ENCODE data around the gene CDK14. TPM values are rescaled to one million over a fixed set of nuclear protein-coding genes. Genes with fewer than 3 reads are reported as not detected.

Gene CDK14
- total and polyA plus RNA-seq, 2 donors (not counting 1 experiment from before 2014, with no cell fraction given) = 23.6 to 41.1 TPM

DNA sequence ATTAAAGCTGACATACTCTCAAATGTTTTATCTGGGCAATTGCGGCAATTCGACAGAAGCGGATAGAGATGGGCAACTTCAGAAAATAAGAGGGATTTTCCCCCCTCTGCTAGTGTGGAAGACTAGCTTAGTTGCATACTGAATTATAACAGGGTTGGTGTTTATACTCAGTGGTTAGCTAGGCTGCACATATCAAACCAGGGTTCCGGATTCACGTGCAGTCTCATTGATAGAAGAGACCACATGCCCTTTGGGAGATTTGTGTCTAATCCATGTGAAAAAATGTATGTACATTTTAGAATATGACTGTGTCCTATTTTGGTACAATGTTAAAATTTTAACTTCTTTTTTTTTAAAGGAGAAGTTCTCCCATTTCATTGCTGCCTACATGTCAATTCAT is 531.2 kb downstream of the CDK14 start:
- Histone ChIP-seq H3K4me3 (replicated peaks in 1 of 4; ENCODE audit: control extremely low read depth in 1 of 4, insufficient read depth in 1 of 4, low read depth in 3 of 4, low read length in 4 of 4) (no peak overlapping the region), H4K20me1 (ENCODE audit: control insufficient read depth, extremely low read depth, insufficient read depth, low read length) (no peaks in the 10 kb centered on the region), H3K36me3 (ENCODE audit: control insufficient read depth, insufficient read depth, low read length) (no peaks in the 10 kb centered on the region), H2AFZ (ENCODE audit: low read length) (no peak overlapping the region), H3K4me1 (ENCODE audit: control insufficient read depth, extremely low read depth, insufficient read depth, low read length) (no peaks in the 10 kb centered on the region), H3K27me3 (ENCODE audit: control insufficient read depth, insufficient read depth, low read length) (no peaks in the 10 kb centered on the region), H3K4me2 (ENCODE audit: extremely low read depth, insufficient read depth, low read length) (no peak overlapping the region), H3K9me3 (ENCODE audit: control insufficient read depth, insufficient read depth, low read depth, low read length) (no peaks in the 10 kb centered on the region), H3K9ac (ENCODE audit: insufficient read depth, low read length) (no peak overlapping the region), H3K27ac (ENCODE audit: insufficient read depth, low read length) (no peak overlapping the region), H3K79me2 (ENCODE audit: control insufficient read depth, insufficient read depth, low read length) (no peaks in the 10 kb centered on the region)
- TF ChIP-seq EZH2 (IDR thresholded peaks at IDR 0.05; ENCODE audit: low read length, missing control alignments) = no peak
- TF ChIP-seq, protein P1, sequence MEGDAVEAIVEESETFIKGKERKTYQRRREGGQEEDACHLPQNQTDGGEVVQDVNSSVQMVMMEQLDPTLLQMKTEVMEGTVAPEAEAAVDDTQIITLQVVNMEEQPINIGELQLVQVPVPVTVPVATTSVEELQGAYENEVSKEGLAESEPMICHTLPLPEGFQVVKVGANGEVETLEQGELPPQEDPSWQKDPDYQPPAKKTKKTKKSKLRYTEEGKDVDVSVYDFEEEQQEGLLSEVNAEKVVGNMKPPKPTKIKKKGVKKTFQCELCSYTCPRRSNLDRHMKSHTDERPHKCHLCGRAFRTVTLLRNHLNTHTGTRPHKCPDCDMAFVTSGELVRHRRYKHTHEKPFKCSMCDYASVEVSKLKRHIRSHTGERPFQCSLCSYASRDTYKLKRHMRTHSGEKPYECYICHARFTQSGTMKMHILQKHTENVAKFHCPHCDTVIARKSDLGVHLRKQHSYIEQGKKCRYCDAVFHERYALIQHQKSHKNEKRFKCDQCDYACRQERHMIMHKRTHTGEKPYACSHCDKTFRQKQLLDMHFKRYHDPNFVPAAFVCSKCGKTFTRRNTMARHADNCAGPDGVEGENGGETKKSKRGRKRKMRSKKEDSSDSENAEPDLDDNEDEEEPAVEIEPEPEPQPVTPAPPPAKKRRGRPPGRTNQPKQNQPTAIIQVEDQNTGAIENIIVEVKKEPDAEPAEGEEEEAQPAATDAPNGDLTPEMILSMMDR (conservative IDR thresholded peaks at IDR 0.05 in 1 of 2, IDR thresholded peaks at IDR 0.05 in 1 of 2; ENCODE audit: low read depth in 1 of 2, low read length in 2 of 2) = no peak
- DNase-seq (ENCODE audit: low read depth in 2 of 2) = no peak

DNA sequence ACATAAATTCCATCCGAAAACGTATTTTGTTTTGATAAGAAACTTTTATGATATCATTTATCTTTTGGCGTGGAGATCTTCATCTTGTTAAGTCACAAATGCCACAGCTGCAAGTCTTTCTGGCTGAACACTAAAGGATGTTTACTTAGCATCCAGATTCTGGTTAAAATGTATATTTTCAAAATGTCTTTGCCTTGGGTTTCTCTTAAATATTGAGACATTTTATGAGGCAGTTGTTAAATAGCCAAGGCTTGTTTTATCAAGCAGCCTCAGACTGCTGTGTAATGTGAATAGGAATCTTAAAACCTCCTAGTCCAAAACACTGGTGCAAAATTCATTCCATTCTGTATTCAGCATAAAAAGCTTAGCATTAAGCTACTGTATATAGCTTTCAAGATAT is 531.8 kb downstream of the CDK14 start:
- Histone ChIP-seq H3K9ac (ENCODE audit: insufficient read depth, low read length) (no peak overlapping the region), H4K20me1 (ENCODE audit: control insufficient read depth, extremely low read depth, insufficient read depth, low read length) (no peaks in the 10 kb centered on the region), H3K27me3 (ENCODE audit: control insufficient read depth, insufficient read depth, low read length) (no peaks in the 10 kb centered on the region), H3K4me3 (replicated peaks in 1 of 4; ENCODE audit: control extremely low read depth in 1 of 4, insufficient read depth in 1 of 4, low read depth in 3 of 4, low read length in 4 of 4) (no peak overlapping the region), H3K4me1 (ENCODE audit: control insufficient read depth, extremely low read depth, insufficient read depth, low read length) (no peaks in the 10 kb centered on the region), H3K9me3 (ENCODE audit: control insufficient read depth, insufficient read depth, low read depth, low read length) (no peaks in the 10 kb centered on the region), H3K36me3 (ENCODE audit: control insufficient read depth, insufficient read depth, low read length) (no peaks in the 10 kb centered on the region), H2AFZ (ENCODE audit: low read length) (no peak overlapping the region), H3K27ac (ENCODE audit: insufficient read depth, low read length) (no peak overlapping the region), H3K79me2 (ENCODE audit: control insufficient read depth, insufficient read depth, low read length) (no peaks in the 10 kb centered on the region), H3K4me2 (ENCODE audit: extremely low read depth, insufficient read depth, low read length) (peak overlapping the region; percentile 20)
- TF ChIP-seq EZH2 (IDR thresholded peaks at IDR 0.05; ENCODE audit: low read length, missing control alignments) = no peak
- DNase-seq (ENCODE audit: low read depth in 2 of 2) = peak; percentile 21 to 63

DNA sequence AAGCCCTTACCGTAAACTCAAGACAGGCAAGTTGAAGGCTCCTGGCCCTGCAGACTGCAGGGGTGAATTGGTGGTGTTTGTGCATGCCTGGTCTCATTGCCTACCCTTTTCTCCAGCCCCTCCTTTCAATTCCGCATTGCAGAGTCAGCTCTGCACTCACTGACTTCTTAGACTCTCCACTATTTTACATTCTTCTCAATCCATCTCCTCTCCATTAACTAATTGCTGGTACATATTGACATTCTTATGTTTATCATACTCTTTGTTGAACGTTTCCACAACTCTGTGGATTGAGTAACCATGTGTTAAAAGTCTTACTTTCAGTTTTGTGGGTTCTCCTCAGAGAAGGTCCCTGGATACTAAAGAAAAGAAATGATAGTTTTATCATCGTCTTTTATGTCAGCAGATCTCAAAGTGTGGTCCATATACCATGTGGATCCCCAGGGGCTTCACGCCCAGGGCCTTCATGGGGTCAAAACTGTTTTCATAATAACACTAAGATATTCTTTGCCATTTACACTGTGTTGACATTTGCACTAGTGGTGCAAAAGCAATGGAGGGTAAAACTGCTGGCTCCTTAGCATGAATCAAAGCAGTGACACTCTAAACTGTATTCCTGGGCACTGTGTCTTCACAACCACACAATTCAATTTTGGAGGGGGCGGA is 532.7 kb downstream of the CDK14 start:
- no peaks in the 10 kb centered on the region for H3K79me2 ChIP-seq (ENCODE audit: control insufficient read depth, insufficient read depth, low read length)
- no peaks in the 10 kb centered on the region for H3K9me3 ChIP-seq (ENCODE audit: control insufficient read depth, insufficient read depth, low read depth, low read length)
- no peaks in the 10 kb centered on the region for H3K4me1 ChIP-seq (ENCODE audit: control insufficient read depth, extremely low read depth, insufficient read depth, low read length)
- H3K27me3 ChIP-seq (ENCODE audit: control insufficient read depth, insufficient read depth, low read length) = no peaks in the 10 kb centered on the region
- peak overlapping the region in 2 of 4 experiments; percentile 32 to 34 for H3K4me3 ChIP-seq (replicated peaks in 1 of 4; ENCODE audit: control extremely low read depth in 1 of 4, insufficient read depth in 1 of 4, low read depth in 3 of 4, low read length in 4 of 4)
- H2AFZ ChIP-seq (ENCODE audit: low read length) = no peak overlapping the region
- no peaks in the 10 kb centered on the region for H4K20me1 ChIP-seq (ENCODE audit: control insufficient read depth, extremely low read depth, insufficient read depth, low read length)
- peak; percentile 21 to 39 for DNase-seq (ENCODE audit: low read depth in 2 of 2)
- no peak for TF ChIP-seq EZH2 (IDR thresholded peaks at IDR 0.05; ENCODE audit: low read length, missing control alignments)
- TF ChIP-seq, protein P1 (conservative IDR thresholded peaks at IDR 0.05 in 1 of 2, IDR thresholded peaks at IDR 0.05 in 1 of 2; ENCODE audit: low read depth in 1 of 2, low read length in 2 of 2) = no peak
- H3K27ac ChIP-seq (ENCODE audit: insufficient read depth, low read length) = no peak overlapping the region
- H3K4me2 ChIP-seq (ENCODE audit: extremely low read depth, insufficient read depth, low read length) = peak overlapping the region; percentile 55
- H3K9ac ChIP-seq (ENCODE audit: insufficient read depth, low read length) = no peak overlapping the region
- H3K36me3 ChIP-seq (ENCODE audit: control insufficient read depth, insufficient read depth, low read length) = no peaks in the 10 kb centered on the region

Data from fibroblast of lung (primary cell).